ENCODE results near the gene TSC22D1.
"Not testable (repeated sequence)": the region's sequence is repeated elsewhere in the genome, so short reads cannot be mapped to it uniquely, and the experiment has no call there.

TSC22D1 gene

DNA sequence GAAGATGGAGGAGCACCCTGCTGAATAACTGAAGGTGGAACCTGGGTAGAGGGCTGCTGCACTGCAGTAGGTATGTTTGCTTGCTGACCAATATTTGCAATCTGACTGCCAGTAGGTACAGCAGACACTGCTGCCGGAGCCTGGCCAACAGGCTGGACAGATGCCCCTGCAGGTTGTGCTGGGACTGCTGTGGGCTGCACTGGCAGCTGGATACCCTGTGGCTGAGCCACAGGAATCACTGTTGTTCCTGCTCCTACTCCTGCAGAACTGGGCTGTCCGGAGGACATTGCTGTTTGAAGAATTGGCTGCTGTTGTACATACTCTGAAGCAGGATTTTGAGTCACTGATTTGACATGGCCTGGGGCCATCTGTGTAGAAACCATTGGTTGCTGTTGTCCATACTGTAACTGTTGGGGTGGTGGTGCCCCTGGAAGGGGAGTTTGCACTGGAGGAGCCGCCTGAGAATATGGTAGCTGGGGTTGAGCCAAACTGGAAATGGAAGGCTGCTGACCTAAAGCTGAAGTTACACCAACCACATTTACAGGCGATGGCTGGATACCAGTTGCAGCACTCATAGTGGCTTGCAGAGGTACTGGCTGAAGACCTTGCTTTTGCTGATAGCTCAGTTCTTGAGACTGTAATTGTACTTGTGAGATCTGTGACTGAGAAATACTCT is 2.2 kb downstream of the TSC22D1 start:
- no peak for DNase-seq (ENCODE audit: low read depth in 1 of 2, low spot score in 1 of 2)

DNA sequence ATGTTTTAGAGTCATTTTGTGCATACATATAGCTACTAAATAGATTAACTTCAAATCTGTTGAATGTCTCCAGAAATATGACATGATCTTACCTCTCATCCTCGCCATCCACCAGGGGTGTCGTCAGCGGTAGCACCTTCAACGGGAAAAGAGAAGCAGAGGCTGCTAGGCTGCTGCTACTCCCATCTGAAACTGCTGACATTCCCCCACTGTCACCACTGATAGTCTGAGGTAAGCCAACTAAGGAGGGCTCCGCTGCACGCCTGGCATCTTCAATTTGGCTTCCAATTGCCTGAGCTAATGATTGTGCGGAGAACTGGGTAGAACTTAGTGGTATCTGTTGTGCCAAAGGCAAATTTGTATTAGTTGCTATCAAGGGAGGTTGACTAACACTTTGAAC is 3.1 kb downstream of the TSC22D1 start:
- no peak for DNase-seq (ENCODE audit: low read depth in 1 of 2, low spot score in 1 of 2)

GRCh38 chr13:44566601-44567000 is 9.5 kb downstream of the TSC22D1 start:
- no peak for DNase-seq (ENCODE audit: low read depth in 1 of 2, low spot score in 1 of 2)

GRCh38 chr13:44565881-44566280 is 10.2 kb downstream of the TSC22D1 start:
- DNase-seq (ENCODE audit: low read depth in 1 of 2, low spot score in 1 of 2): no peak

GRCh38 chr13:44564936-44565335 is 11.2 kb downstream of the TSC22D1 start:
- no peak for DNase-seq (ENCODE audit: low read depth in 1 of 2, low spot score in 1 of 2)

- not testable (repeated sequence) for DNase-seq (ENCODE audit: low read depth in 1 of 2, low spot score in 1 of 2)
These were observed 13.3 kb downstream of the TSC22D1 start for GRCh38 chr13:44562853-44563252.

DNA sequence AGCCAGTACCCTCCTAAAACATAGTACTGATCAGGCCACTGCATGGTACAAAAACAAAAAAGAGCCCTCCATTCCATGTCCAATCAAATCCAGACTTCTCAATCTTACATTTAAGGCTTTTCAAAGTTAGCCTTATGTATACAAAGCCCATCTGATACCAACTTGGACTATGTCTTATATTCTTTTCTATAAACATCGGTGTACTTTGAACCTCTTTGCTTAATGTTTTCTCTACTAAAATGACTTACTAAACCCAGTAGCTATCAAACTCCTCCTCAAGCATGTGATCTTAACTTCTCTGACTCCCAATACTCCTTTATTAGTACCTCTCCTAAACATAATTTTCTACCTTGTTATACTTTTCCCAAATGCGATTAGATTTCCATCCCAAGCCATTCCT is 14.8 kb downstream of the TSC22D1 start:
- no peak for DNase-seq (ENCODE audit: low read depth in 1 of 2, low spot score in 1 of 2)

GRCh38 chr13:44557986-44558385 is 18.1 kb downstream of the TSC22D1 start:
- no peak for DNase-seq (ENCODE audit: low read depth in 1 of 2, low spot score in 1 of 2)

DNA sequence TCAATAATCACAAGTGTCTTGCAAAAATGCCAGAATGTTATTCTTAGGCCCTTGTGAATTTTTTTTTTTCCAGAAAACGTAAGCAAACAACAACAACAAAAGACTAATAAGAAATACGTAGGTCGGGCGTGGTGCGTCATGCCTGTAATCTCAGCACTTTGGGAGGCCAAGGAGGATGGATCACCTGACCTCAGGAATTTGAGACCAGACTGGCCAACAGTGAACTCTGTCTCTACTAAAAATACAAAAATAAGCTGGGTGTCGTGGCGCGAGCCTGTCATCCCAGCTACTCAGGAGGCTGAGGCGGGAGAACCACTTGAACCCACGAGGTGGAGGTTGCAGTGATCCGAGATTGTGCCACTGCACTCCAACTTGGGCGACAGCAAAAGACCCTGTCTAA is 20.9 kb downstream of the TSC22D1 start:
- DNase-seq (ENCODE audit: low read depth in 1 of 2, low spot score in 1 of 2): no peak

GRCh38 chr13:44549476-44549875 is 26.7 kb downstream of the TSC22D1 start:
- DNase-seq (ENCODE audit: low read depth in 1 of 2, low spot score in 1 of 2): no peak

GRCh38 chr13:44546164-44546563 is 30.0 kb downstream of the TSC22D1 start:
- DNase-seq (ENCODE audit: low read depth in 1 of 2, low spot score in 1 of 2): no peak

GRCh38 chr13:44543369-44543768 is 32.8 kb downstream of the TSC22D1 start:
- DNase-seq (ENCODE audit: low read depth in 1 of 2, low spot score in 1 of 2): no peak

DNA sequence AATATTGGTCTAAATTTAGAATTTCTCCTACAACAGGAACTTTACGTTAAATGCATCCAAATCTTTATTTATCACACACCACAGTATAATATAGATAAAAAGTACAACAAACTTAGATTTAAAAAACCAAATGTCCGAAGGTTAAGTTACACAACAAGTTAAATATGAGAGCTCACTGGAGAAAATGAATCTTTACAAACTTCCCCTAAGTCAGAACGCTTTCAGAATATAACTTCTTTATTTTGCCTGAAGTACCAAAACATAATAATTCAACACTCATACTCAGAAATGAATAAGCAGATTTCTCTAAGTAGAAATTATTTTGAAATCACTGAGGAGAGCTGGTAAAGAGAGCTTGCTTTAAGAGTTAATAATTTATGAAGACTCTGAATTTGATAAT is 33.8 kb downstream of the TSC22D1 start:
- DNase-seq (ENCODE audit: low read depth in 1 of 2, low spot score in 1 of 2): no peak

DNA sequence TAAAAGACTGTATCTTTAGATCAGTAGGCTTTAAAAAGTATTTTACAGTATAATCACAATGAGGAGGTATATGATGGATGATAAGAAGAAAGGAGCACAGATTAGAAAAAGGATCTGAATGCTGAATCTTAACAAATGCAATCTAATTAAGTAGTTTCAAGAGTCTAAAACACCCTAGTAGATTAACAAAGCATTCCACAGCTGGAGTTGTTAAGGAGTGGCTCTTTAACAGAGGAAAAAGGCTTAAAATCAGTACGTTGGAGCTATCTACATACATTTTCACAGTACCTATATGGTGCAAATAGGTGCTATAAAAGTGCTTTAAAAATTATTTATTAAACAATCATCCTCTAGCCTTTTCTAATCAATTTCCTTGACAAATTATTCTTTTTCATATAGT is 34.5 kb downstream of the TSC22D1 start:
- no peak for DNase-seq (ENCODE audit: low read depth in 1 of 2, low spot score in 1 of 2)

- DNase-seq (ENCODE audit: low read depth in 1 of 2, low spot score in 1 of 2): no peak
These were observed 35.2 kb downstream of the TSC22D1 start for GRCh38 chr13:44540761-44541434.

DNA sequence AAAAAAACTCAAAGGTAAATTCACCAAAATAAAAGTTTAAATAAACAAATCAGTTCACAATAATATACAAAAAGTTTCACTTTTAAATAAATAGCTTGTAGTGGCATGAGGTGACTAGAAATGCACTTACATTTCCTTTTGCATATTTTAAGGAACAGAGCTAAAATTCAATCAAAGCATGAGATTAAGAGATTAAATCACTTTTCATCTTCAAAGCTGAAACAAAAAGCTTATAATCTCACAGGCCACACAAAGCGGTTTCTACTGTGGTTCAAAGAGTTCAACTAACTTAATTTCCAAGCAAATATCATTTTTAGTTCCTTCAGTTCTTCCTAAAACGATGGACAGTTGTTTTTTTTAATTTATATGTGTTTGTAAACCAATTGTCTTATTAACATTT is 38.9 kb downstream of the TSC22D1 start:
- no peak for DNase-seq (ENCODE audit: low read depth in 1 of 2, low spot score in 1 of 2)

GRCh38 chr13:44523146-44524015 is 52.7 kb downstream of the TSC22D1 start:
- no peak for DNase-seq (ENCODE audit: low read depth in 1 of 2, low spot score in 1 of 2)

DNA sequence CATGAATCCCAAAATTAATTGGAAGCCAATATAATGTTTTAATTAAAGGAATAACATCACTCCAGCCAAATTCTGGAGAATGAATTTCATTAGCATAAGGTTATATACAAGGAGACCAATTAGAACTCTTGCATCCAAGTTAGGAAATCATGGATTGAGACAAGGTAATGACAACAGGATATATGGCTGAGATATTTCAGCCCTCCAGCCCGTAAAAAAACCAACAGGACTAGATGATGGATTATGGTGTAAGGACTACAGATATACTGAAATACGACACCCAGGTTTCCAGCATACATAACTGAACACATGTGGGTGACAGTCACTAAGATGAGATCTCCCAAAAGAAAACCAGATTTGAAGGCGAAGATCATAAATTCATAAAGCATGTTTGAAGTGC is 56.5 kb downstream of the TSC22D1 start:
- no peak for DNase-seq (ENCODE audit: low read depth in 1 of 2, low spot score in 1 of 2)

DNA sequence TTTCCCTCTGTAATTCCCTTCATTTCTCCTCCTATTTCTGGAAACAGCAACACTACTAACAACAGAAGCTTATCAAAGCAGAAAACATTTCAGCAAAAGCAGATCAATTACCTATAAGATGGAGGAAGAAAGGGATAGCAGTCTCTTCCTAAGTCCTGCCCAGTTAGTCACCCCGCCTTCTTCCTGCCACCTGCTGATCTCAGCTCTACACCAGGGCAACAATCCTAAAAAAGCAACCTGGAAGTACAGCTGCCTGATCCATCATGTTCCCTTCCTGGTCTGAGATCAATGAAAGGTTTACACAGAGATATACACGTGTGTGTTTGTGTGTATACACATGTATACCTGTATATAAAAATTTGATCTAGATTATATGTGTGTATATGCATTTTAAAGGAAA is 59.4 kb downstream of the TSC22D1 start:
- DNase-seq (ENCODE audit: low read depth in 1 of 2, low spot score in 1 of 2): no peak

- no peak for DNase-seq (ENCODE audit: low read depth in 1 of 2, low spot score in 1 of 2)
These were observed 61.9 kb downstream of the TSC22D1 start for GRCh38 chr13:44514278-44514677.

DNA sequence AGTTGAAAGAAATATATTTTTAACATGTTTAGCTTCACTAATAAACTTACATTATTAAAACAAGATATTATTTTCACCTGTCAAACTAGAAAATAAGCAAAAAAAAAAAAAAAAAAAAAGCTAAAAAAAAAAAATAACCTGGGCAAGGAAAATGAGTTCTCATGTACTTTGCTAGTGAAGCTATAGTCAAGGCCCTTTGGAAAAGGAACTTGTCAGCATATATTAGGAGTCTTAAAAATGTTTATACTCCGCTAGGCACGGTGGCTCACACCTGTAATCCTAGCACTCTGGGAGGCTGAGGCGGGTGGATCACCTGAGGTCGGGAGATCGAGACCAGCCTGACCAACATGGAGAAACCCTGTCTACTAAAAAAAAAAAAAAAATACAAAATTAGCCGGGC is 66.3 kb downstream of the TSC22D1 start:
- not testable (repeated sequence) for DNase-seq (ENCODE audit: low read depth in 1 of 2, low spot score in 1 of 2)

GRCh38 chr13:44508562-44509077 is 67.5 kb downstream of the TSC22D1 start:
- no peak for DNase-seq (ENCODE audit: low read depth in 1 of 2, low spot score in 1 of 2)

Data from activated T-helper 1 cell treated with anti-CD3 and anti-CD28 coated beads, Interleukin-2, amount 50 U/mL, for 16 hours (primary cell).